ENCODE data around the gene ARHGEF10L. TPM values are rescaled to one million over a fixed set of nuclear protein-coding genes. Genes with fewer than 3 reads are reported as not detected.
A peak's percentile ranks its signal among the peaks of the same experiment; 100 is the strongest.

The ARHGEF10L gene
- total RNA-seq, 2 donors from 2014 or later = 26.0 to 39.7 TPM

DNA sequence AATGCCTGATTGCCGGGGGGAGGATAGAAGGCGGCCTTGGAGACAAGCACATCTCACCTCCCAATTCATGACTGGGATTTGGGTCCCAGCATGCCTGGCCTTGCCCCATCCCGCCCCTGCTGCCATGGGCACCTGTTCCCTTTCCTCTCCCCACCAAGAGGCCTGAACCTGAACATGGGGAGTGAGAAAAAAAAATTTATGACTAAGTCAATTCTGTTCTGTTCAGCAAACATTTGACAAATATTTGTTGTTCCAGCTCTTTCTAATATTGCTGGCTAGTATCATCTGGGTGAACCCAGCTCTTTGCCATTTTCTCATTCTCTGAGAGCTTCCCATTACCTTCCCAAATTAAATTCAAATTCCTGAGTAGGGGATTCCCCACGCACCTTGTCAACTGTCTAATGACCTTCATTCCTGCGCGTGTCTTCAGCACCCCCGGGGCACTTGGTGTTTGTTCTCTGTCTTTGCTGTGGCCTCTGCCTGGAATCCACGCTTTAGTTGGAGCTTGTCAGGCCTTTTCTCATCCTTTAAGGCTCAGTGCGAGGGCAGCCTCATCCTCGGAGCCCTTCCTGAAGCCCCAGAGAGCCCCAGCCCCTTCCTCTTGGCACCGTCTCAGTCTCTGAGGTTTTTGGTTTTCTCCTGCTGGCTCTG, 42.8 kb downstream of the ARHGEF10L start:
- WGBS = 40% methylated on average over 11 of the region's 11 CpGs
- Histone ChIP-seq H3K27me3 (replicated peaks; ENCODE audit: insufficient read depth) (no peaks in the 10 kb centered on the region), H3K4me3 (no peak overlapping the region), H3K36me3 (no peaks in the 10 kb centered on the region), H3K4me1 (replicated peaks) (peaks cover 15% of the 10 kb centered on the region), H3K9me3 (no peaks in the 10 kb centered on the region), H3K27ac (peak overlapping the region; percentile 84 to 85)
- DNase-seq (ENCODE audit: low spot score) = peak; percentile 72
- TF ChIP-seq POLR2A (IDR thresholded peaks at IDR 0.05) = no peak
- TF ChIP-seq, protein P1, sequence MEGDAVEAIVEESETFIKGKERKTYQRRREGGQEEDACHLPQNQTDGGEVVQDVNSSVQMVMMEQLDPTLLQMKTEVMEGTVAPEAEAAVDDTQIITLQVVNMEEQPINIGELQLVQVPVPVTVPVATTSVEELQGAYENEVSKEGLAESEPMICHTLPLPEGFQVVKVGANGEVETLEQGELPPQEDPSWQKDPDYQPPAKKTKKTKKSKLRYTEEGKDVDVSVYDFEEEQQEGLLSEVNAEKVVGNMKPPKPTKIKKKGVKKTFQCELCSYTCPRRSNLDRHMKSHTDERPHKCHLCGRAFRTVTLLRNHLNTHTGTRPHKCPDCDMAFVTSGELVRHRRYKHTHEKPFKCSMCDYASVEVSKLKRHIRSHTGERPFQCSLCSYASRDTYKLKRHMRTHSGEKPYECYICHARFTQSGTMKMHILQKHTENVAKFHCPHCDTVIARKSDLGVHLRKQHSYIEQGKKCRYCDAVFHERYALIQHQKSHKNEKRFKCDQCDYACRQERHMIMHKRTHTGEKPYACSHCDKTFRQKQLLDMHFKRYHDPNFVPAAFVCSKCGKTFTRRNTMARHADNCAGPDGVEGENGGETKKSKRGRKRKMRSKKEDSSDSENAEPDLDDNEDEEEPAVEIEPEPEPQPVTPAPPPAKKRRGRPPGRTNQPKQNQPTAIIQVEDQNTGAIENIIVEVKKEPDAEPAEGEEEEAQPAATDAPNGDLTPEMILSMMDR (IDR thresholded peaks at IDR 0.05) = no peak
- TF ChIP-seq POLR2AphosphoS5 (IDR thresholded peaks at IDR 0.05) = peak; percentile 89
- intact Hi-C loops (cut with DNase I) = no loop called here

GRCh38 chr1:17584539-17584938, 45.0 kb downstream of the ARHGEF10L start:
- H3K27ac ChIP-seq = no peak overlapping the region
- no peak for DNase-seq (ENCODE audit: low spot score)
- no peaks in the 10 kb centered on the region for H3K27me3 ChIP-seq (replicated peaks; ENCODE audit: insufficient read depth)
- no peaks in the 10 kb centered on the region for H3K9me3 ChIP-seq
- H3K4me3 ChIP-seq = no peak overlapping the region
- H3K4me1 ChIP-seq (replicated peaks) = peaks cover 24% of the 10 kb centered on the region
- WGBS = 96% methylated on average over 10 of the region's 10 CpGs
- H3K36me3 ChIP-seq = no peaks in the 10 kb centered on the region
- TF ChIP-seq, protein P1 (IDR thresholded peaks at IDR 0.05) = no peak
- no peak for TF ChIP-seq POLR2AphosphoS5 (IDR thresholded peaks at IDR 0.05)
- TF ChIP-seq POLR2A (IDR thresholded peaks at IDR 0.05) = no peak
- intact Hi-C loops (cut with DNase I) = no loop called here

GRCh38 chr1:17585266-17585987, 45.9 kb downstream of the ARHGEF10L start:
- TF ChIP-seq POLR2AphosphoS5 (IDR thresholded peaks at IDR 0.05) (no peak), POLR2A (IDR thresholded peaks at IDR 0.05) (no peak)
- TF ChIP-seq, protein P1 (IDR thresholded peaks at IDR 0.05) = no peak
- Histone ChIP-seq H3K36me3 (no peaks in the 10 kb centered on the region), H3K27me3 (replicated peaks; ENCODE audit: insufficient read depth) (no peaks in the 10 kb centered on the region), H3K9me3 (no peaks in the 10 kb centered on the region), H3K27ac (no peak overlapping the region), H3K4me3 (no peak overlapping the region), H3K4me1 (replicated peaks) (peaks cover 24% of the 10 kb centered on the region)
- intact Hi-C loops (cut with DNase I) = no loop called here
- no peak for DNase-seq (ENCODE audit: low spot score)
- 82% methylated on average over 9 of the region's 9 CpGs for WGBS

- H3K27ac ChIP-seq = no peak overlapping the region
- H3K27me3 ChIP-seq (replicated peaks; ENCODE audit: insufficient read depth) = no peaks in the 10 kb centered on the region
- DNase-seq (ENCODE audit: low spot score) = no peak
- peaks cover 22% of the 10 kb centered on the region for H3K4me1 ChIP-seq (replicated peaks)
- H3K4me3 ChIP-seq = no peak overlapping the region
- intact Hi-C loops (cut with DNase I) = no loop called here
- 87% methylated on average over 10 of the region's 10 CpGs for WGBS
- TF ChIP-seq POLR2A (IDR thresholded peaks at IDR 0.05) = no peak
- no peak for TF ChIP-seq POLR2AphosphoS5 (IDR thresholded peaks at IDR 0.05)
- TF ChIP-seq, protein P1 (IDR thresholded peaks at IDR 0.05) = no peak
- no peaks in the 10 kb centered on the region for H3K9me3 ChIP-seq
- no peaks in the 10 kb centered on the region for H3K36me3 ChIP-seq
Observed at GRCh38 chr1:17586172-17586964, 46.9 kb downstream of the ARHGEF10L start.

All from prostate gland (tissue), 2 donors.